Measurements from ENCODE around the gene PEAK1. TPM values are rescaled to one million over a fixed set of nuclear protein-coding genes. Genes with fewer than 3 reads are reported as not detected.

The PEAK1 gene
- total RNA-seq, 1 donor from 2014 or later: 27.7 TPM

DNA sequence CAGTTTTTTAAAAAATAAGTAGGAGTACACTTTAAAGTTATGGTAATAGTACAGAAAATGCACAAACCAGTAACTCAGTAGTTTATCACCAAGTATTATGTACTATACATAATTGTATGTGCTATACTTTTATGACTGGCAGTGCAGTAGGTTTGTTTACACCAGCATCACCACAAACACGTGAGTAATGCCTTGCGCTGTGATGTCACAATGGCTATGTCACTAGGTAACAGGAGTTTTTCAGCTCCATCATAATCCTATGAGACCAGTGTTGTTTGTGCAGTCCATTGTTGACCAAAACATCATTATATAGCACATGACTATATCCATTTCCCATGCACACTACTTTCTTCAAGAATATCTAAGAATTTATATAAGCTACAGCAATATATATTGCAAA is 280.6 kb downstream of the PEAK1 start:
- no peaks in the 10 kb centered on the region for H3K27me3 ChIP-seq
- H3K4me1 ChIP-seq: no peaks in the 10 kb centered on the region
- DNase-seq (ENCODE audit: extremely low spot score in 2 of 2): no peak
- TF ChIP-seq POLR2AphosphoS5 (IDR thresholded peaks at IDR 0.05; ENCODE audit: insufficient read depth in 1 of 2, low read depth in 1 of 2): no peak
- no peaks in the 10 kb centered on the region for H3K36me3 ChIP-seq
- no peak overlapping the region for H3K4me3 ChIP-seq
- H3K27ac ChIP-seq: no peak overlapping the region
- intact Hi-C loops (cut with DNase I): no loop called here
- no peaks in the 10 kb centered on the region for H3K9me3 ChIP-seq

DNA sequence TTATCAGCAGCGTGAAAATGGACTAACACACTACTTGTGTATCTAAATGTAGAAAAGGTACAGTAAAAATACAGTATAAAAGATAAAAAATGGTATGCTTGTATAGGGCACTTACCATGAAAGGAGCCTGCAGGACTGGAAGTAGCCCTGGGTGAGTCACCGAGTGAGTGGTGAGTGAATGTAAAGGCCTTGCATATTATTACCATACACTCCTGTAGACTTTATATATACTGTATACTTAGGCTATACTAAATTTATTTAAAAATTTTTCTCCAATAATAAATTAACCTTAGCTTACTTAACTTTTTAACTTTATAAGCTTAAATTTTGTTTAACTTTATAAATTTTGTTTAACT is 281.8 kb downstream of the PEAK1 start:
- Histone ChIP-seq H3K4me1 (no peaks in the 10 kb centered on the region), H3K4me3 (no peak overlapping the region), H3K9me3 (no peaks in the 10 kb centered on the region), H3K27ac (no peak overlapping the region), H3K36me3 (peaks cover 0 to 4% of the 10 kb centered on the region in 2 donors), H3K27me3 (no peaks in the 10 kb centered on the region)
- no peak for TF ChIP-seq POLR2AphosphoS5 (IDR thresholded peaks at IDR 0.05; ENCODE audit: insufficient read depth in 1 of 2, low read depth in 1 of 2)
- TF ChIP-seq POLR2A (IDR thresholded peaks at IDR 0.05): no peak
- TF ChIP-seq, protein P1, sequence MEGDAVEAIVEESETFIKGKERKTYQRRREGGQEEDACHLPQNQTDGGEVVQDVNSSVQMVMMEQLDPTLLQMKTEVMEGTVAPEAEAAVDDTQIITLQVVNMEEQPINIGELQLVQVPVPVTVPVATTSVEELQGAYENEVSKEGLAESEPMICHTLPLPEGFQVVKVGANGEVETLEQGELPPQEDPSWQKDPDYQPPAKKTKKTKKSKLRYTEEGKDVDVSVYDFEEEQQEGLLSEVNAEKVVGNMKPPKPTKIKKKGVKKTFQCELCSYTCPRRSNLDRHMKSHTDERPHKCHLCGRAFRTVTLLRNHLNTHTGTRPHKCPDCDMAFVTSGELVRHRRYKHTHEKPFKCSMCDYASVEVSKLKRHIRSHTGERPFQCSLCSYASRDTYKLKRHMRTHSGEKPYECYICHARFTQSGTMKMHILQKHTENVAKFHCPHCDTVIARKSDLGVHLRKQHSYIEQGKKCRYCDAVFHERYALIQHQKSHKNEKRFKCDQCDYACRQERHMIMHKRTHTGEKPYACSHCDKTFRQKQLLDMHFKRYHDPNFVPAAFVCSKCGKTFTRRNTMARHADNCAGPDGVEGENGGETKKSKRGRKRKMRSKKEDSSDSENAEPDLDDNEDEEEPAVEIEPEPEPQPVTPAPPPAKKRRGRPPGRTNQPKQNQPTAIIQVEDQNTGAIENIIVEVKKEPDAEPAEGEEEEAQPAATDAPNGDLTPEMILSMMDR (IDR thresholded peaks at IDR 0.05): no peak
- no peak for DNase-seq (ENCODE audit: extremely low spot score in 2 of 2)
- intact Hi-C loops (cut with DNase I): no loop called here

- Histone ChIP-seq H3K36me3 (peaks cover 0 to 18% of the 10 kb centered on the region in 2 donors), H3K4me1 (peaks cover 12% of the 10 kb centered on the region)
- TF ChIP-seq, protein P1 (IDR thresholded peaks at IDR 0.05): no peak
- TF ChIP-seq POLR2AphosphoS5 (IDR thresholded peaks at IDR 0.05; ENCODE audit: insufficient read depth in 1 of 2, low read depth in 1 of 2) (no peak), POLR2A (IDR thresholded peaks at IDR 0.05) (no peak)
Measured at GRCh38 chr15:77135181-77135580, 284.7 kb downstream of the PEAK1 start.

DNA sequence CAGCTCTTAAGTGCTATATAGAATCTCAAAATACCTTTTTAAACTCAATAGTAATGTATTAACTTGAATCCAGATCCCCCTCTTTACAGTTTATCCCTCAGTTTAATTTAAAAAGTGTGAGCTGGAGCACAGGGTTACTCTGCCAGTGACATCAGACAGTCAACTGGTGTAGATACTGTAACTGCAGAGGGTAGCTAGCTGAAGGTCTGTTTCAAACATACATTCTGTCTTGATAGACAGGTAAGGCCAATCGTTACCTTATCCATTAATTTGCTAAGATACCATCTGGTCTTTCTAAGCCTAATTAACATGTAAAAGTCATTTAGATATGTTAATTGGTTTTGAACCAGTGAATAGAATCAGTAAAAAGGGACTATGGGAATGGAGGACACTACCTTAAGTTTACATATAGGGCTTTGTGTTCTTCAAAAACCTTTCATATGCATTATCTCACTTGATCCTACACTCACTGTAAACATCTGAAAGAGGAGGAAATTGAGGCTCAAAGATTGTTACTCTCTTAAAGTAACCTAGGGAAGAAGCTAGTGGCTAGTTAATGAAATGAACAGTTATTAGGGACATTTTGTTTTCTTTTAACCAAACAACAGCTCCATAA is 289.5 kb downstream of the PEAK1 start:
- peaks cover 0 to 18% of the 10 kb centered on the region in 2 donors for H3K36me3 ChIP-seq
- no peak overlapping the region for H3K27ac ChIP-seq
- no peak overlapping the region for H3K4me3 ChIP-seq
- intact Hi-C loops (cut with DNase I): no loop called here
- H3K9me3 ChIP-seq: no peaks in the 10 kb centered on the region
- no peak for DNase-seq (ENCODE audit: extremely low spot score in 2 of 2)
- H3K4me1 ChIP-seq: peaks cover 17% of the 10 kb centered on the region
- no peaks in the 10 kb centered on the region for H3K27me3 ChIP-seq
- TF ChIP-seq POLR2A (IDR thresholded peaks at IDR 0.05) (no peak), POLR2AphosphoS5 (IDR thresholded peaks at IDR 0.05; ENCODE audit: insufficient read depth in 1 of 2, low read depth in 1 of 2) (no peak)
- TF ChIP-seq, protein P1 (IDR thresholded peaks at IDR 0.05): no peak

More at GRCh38 chr15:77135181-77135580, 284.7 kb downstream of the PEAK1 start:
- intact Hi-C loops (cut with DNase I): no loop called here
- H3K27me3 ChIP-seq: no peaks in the 10 kb centered on the region
- H3K9me3 ChIP-seq: no peaks in the 10 kb centered on the region
- no peak for DNase-seq (ENCODE audit: extremely low spot score in 2 of 2)
- H3K27ac ChIP-seq: no peak overlapping the region
- no peak overlapping the region for H3K4me3 ChIP-seq

- Histone ChIP-seq H3K27ac (no peak overlapping the region), H3K4me3 (no peak overlapping the region), H3K9me3 (no peaks in the 10 kb centered on the region), H3K36me3 (peaks cover 0 to 9% of the 10 kb centered on the region in 2 donors), H3K27me3 (no peaks in the 10 kb centered on the region), H3K4me1 (peaks cover 17% of the 10 kb centered on the region)
- TF ChIP-seq, protein P1 (IDR thresholded peaks at IDR 0.05): no peak
- no peak for TF ChIP-seq POLR2A (IDR thresholded peaks at IDR 0.05)
- no peak for TF ChIP-seq POLR2AphosphoS5 (IDR thresholded peaks at IDR 0.05; ENCODE audit: insufficient read depth in 1 of 2, low read depth in 1 of 2)
- no peak for DNase-seq (ENCODE audit: extremely low spot score in 2 of 2)
- intact Hi-C loops (cut with DNase I): loop anchor here (10.0 kb wide), 1 partner anchor 367 kb away; no protein-coding TSS in a partner anchor
Measured at GRCh38 chr15:77127626-77128025, 292.3 kb downstream of the PEAK1 start.

Data from vagina (tissue), 2 donors.